Effector CD8-positive, alpha-beta T cell (primary cell): ENCODE results near the gene EMC6.

ENCODE experiments used
- DNase-seq: peaks from one replicate; lab custom pipeline; 2025; lab: John Stamatoyannopoulos, UW

The EMC6 gene

DNA sequence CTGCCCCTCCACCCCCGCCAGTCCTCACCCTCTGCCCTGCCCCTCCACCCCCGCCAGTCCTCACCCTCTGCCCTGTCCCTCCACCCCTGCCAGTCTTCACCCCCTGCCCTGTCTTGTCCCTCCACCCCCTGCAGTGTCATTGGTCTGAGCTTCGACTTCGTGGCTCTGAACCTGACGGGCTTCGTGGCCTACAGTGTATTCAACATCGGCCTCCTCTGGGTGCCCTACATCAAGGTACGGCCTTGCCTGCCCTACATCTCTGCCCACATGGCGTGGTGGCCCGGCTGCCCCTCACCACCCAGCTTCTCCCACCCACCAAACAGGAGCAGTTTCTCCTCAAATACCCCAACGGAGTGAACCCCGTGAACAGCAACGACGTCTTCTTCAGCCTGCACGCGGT, 12.3 kb upstream of the EMC6 start:
- no peak for DNase-seq

DNA sequence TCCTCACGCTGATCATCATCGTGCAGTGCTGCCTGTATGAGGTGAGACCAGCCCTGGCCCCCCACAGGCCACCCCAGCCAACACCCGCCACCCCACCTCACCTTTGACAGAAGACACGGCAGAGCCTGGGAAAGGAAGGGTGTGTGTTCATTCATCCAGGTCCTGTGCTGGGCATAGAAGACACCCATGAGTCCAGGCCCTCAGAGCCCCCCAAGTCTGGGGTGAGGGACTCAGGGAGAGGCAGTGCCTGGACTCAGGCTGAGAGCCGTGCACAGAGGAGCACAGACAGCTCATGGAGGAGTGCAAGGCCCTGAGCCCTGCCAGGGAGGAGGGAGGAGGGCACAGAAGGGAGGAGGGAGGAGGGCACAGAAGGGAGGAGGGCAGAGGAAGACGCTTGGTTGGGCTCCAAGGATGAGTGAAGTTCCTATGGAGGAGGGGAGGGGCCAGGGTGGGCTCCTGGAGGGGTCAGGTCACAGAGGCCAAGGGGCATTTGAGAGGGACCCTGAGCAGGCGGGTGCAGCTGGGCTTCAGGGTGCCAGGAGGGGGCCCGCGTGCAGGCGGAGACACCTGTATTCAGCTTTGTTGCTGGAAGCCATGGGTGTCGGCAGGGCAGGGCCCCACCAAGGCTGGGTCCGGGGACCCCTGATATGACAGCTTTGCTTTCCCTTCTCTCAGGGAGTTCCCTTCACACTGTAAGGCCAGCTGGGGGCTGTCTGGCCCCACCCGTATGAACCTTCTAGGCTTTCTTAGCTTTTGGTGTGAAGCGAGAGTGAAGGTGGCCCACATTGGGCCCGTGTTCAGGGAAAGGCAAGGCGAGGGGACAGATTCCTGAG, 11.6 kb upstream of the EMC6 start:
- no peak for DNase-seq

DNA sequence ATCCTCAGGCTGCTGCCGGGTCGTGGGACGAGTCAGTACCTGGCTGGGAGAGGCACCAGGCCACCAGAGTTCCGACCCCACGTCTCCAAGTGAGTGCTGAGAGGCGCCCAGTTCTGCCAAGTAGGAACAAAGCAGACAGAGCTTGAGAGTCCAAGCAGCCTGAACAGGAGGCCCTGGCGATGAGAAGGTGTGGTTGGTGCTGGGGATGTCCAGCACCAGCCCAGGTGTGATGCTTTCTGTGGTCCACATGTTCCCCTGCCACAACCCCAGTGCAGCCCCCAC, 11.1 kb upstream of the EMC6 start:
- no peak for DNase-seq

- no peak for DNase-seq
Measured at GRCh38 chr17:3657874-3658783, 10.5 kb upstream of the EMC6 start.

DNA sequence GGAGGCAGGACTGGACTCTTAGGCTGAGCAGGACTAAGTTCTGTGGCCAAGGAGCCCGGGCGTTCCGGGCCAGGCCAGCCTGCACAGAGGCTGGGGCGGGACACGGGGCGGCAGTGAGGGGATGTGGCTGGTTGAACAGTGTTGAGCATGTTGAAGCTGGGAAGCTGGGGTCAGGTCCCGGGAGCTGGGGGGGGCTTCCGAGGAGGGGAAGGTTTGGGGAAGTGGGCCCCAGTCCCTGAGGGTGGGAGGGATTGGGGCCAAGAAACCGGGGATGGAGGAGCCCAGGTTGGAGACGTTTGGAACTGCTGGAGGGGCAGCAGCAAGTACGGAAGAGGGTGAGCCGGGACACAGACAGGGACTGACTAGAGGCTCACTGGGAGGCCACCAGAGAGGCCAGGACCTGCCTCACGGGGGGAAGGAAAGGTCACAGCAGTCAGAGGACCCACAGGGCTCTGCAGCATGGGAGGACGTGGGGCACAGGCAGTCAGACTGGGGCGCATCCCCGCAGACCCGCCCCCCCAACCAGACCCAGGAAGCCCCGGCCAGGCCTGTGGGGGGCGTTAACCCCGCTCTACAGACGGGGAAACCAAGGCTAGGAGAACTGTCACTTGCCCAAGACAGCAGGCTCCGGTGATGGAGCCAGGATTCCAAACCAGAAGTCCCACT, 9.7 kb upstream of the EMC6 start:
- no peak for DNase-seq

DNA sequence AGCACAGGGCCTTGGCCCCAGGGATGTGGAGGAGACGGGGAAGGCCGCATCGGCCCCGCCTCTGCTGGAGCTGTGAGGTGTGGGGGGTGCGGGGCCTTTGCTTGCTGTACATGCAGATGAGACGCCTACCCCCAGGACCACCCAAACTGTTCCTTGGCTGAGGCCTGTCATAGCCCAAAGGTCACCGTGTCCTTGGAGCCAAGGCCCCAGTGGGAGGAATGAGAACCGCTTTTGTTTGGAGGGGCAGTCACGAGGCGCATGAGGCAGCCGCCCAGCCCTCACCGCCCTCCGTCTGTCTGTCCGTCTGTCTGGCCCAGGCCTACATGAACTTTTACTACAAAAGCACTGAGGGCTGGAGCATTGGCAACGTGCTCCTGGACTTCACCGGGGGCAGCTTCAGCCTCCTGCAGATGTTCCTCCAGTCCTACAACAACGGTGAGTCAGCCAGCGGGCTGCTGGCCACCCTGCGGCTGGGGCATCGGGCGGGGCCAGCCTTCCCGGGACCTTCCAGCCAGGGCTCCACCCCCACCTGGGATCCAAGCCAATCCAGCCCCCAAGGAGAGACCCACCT, 9.0 kb upstream of the EMC6 start:
- DNase-seq, result no peak

DNA sequence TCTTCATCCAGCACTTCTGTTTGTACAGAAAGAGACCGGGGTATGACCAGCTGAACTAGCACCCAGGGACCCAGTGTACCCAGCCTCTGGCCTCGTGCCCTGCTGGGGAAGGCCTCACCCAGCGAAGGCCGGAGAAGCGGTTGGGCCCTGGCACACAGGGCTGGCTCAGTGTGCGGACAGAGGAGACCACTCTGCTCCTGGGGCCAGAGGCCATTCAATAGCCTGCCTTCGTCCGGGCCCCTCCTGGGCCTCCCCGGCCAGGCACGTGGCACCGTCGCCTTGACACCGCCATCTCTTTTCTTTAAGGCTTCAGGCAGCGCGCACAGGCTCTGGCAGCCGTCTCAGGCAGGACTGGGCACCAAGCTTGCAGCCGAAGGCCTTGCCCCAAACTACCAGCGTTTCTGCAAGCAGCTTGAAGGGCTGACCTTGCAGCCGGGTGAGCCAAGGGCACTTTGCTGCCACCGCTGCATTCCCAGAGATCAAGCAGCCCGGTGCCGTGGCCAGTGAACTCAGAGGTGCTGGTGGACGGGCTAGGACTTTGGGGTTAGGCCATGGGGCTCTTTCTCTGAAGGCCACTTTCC, 8.2 kb upstream of the EMC6 start:
- no peak for DNase-seq

GRCh38 chr17:3663102-3664011, 5.3 kb upstream of the EMC6 start:
- DNase-seq, result no peak

DNA sequence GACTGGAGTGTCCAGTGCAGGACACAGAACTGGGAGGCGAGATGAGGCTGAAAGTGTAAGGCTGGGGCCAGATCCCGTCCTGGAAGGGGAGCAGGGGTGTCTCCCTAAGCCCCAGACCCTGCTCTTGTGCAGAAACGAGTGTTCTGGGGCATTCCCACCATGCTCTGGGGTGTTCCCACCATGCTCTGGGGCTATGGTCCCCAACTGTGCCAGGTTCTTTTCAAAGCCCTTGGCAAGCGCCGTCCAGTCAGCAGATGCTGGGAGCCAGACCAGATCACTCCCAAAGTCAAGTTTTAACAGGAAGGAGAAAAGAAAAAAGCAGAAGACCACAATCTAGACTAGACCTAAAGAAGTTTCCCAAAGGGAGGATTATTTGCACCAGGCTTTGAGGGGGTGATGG, 2.8 kb upstream of the EMC6 start:
- DNase-seq, result no peak

- no peak for DNase-seq
Measured at GRCh38 chr17:3666516-3666915, 2.1 kb upstream of the EMC6 start.

DNA sequence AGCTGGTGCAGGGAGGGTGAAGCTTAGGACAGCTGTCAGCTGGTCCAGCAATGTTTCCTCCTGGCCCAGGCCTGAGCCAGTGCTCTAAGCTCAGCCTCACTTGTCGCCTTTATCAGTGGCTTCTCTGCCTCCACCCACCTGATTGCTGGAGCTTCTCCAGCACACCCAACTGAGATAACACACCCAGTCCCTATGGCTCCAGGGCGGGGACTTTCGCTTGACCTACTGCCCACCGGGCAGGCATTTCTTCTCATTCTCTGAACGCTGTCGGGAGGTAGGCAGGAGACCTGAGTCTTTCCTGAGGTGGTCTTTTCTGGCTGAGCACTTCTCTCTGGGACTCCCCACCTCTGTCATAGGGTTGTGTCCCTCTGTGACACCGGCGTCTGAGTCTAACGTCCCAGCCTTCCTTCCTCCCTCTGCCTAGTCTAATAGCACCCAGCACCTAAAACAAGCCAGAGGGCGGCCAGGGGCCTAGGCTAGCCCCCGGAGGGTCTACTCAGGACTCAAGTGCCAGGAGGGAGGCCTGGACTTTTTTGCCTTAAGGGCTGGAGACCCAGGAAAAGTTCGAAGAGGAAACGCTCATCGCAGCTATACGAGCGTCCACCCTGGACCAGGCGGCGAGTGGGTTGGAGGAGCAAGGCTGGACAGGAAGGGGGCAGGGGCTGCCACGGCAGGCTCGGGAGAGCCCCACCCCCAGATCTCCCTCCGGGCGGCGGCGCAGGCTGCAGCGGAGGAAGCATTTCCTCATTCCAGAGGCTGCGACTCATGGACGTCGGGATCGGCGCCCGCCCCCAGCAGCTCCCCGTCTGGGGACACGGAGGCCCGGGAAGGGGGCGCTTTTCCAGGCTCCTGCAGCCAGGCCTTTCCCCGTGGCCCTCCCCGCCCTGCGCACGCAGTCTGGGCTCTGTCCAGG, 990 bp upstream of the EMC6 start:
- no peak for DNase-seq

DNA sequence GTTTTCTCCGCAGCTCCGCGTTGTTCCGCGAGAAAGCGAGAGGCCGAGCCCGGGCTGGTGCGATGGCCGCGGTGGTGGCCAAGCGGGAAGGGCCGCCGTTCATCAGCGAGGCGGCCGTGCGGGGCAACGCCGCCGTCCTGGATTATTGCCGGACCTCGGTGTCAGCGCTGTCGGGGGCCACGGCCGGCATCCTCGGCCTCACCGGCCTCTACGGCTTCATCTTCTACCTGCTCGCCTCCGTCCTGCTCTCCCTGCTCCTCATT, 404 bp downstream of the EMC6 start:
- no peak for DNase-seq

DNA sequence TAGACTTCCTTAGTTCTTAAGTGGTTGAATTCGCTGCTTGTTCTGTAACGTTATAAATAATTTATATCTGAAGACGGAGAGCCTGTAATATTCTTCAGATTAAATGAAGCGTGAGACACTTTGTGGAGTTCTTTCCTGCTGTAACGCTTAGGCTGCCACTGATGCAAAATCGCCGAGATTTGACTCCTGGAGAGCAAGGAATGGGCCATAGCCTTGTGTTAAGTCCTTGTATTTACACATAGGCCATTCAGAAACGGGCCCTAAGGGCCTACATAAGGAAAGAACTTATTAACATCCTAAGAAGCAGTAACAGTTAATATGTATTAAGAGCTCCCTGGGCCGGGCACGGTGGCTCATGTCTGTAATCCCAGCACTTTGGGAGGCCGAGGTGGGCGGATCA, 936 bp downstream of the EMC6 start:
- DNase-seq, result no peak

DNA sequence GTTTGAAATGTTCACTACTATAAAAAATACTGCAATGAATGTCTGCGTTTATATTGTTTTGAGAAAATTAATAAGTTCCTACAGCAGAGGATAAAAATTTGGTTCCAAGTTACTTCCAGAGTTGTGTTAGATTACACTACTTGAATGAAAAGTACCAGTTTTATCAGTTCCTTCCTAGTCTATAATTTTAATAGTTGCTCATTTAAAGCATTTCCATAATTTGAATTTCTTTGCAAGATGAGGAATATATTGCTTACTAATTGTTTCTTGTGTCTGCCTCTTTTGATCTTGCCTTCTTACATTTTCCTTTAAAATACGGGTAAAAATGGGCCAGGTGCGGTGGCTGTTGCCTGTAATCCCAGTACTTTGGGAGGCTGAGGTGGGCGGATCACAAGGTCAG, 4.0 kb downstream of the EMC6 start:
- no peak for DNase-seq

- DNase-seq, result no peak
Measured at GRCh38 chr17:3675886-3676285, 7.3 kb downstream of the EMC6 start.

GRCh38 chr17:3678095-3678820, 9.6 kb downstream of the EMC6 start:
- DNase-seq, result no peak

DNA sequence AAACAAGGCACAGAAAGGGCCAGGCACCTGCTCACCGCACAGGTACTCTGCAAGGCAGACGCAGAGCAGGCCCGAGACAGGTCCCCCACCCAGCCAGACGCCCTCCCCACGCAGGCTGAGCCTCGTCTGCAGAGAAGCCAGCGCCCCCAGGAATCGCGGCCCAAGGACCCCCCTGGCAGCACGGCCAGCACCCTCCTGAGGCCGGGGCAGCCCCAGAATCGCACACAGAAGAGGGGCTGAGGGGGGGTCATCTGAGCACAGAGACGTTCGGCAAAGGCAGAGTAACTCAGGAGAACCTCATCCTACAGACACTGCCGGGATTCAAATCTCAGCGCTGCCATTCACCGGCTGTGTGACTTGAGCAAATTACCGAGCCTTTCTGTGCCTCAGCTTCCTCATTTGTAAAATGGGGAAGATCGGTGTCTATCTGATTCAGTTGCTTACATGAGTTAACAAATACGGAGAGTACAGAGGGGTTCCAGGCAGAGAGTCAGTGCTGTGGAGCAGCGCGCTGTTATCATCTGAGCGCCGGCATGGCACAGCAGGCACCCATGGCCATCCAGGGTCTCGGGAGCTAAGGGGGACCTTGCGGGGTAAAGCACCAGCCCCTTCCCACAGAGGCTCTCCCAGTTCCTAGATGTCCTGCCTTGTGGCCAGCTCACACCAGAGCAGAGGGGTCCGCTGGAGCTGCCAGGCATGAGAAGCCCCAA, 10.4 kb downstream of the EMC6 start:
- DNase-seq, result no peak

DNA sequence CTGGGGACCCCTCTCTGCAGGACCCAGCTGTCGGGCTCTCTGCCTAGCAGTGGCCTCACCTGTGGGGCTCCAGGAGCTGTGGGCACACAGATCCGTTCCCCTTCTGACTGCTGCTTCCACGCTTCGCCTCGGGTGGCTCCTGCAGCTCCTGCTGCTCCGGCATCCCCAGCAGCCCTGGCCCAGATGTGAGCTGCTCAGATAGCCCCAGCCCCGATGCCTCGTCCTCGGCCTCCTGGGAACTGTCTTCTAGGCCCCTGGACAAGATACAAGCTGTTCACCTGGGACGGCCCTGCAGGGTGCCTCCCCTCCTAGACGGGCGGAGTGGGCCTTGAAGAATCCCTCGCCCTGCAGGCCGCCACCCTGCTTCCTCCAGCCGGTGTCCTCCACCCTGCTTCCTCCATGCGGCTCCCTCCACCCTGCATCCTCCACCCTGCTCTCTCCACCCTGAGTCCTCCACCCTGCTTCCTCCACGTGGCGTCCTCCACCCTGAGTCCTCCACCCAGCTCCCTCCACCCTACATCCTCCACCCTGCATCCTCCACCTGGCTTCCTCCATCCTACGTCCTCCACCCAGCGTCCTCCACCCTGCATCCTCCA, 11.0 kb downstream of the EMC6 start:
- no peak for DNase-seq

- DNase-seq, result no peak
Measured at GRCh38 chr17:3681057-3681456, 12.4 kb downstream of the EMC6 start.
